Lung (tissue), 13 donors: ENCODE results near the gene LRRC10. TPM values are rescaled to one million over a fixed set of nuclear protein-coding genes. Genes with fewer than 3 reads are reported as not detected.

Experiments
- ATAC-seq: fragments of 200-7000 bp; cut with Tn5 transposase; one replicate; pipeline ENCODE4 v1.9.1; 2020; ENCODE audit warnings: moderate number of reproducible peaks; ENCODE audit not compliant: insufficient read depth, low FRiP score
- DNase-seq, 3 donors: peaks; one replicate each; pipeline ENCODE4 v3.0.0-alpha.2; 2013 to 2017
- H3K27ac ChIP-seq, 2 donors: one replicate each; pipeline ENCODE4 v1.5.1; 2013; ENCODE audit warnings: mild to moderate bottlenecking in 2 of 2, moderate library complexity in 2 of 2, control low read depth in 1 of 2, inconsistent platforms in 1 of 2, low read depth in 1 of 2, low read length in 1 of 2
- H3K27me3 ChIP-seq, 3 donors: one replicate each; pipeline ENCODE4 v1.5.1; 2013; ENCODE audit warnings: low read length in 2 of 3; ENCODE audit not compliant: control insufficient read depth in 3 of 3, insufficient read depth in 3 of 3
- H3K36me3 ChIP-seq, 4 donors: one replicate each; pipeline ENCODE4 v1.5.1; 2013; ENCODE audit warnings: low read length in 4 of 4, mild to moderate bottlenecking in 1 of 4, moderate library complexity in 1 of 4; ENCODE audit not compliant: control insufficient read depth in 4 of 4, insufficient read depth in 4 of 4
- H3K4me1 ChIP-seq, 5 donors: one replicate each; pipeline ENCODE4 v1.5.1; 2013; ENCODE audit warnings: low read length in 5 of 5, mild to moderate bottlenecking in 2 of 5, moderate library complexity in 1 of 5; ENCODE audit not compliant: control insufficient read depth in 5 of 5, insufficient read depth in 5 of 5
- H3K4me3 ChIP-seq: one replicate; pipeline ENCODE4 v1.5.1; 2013; ENCODE audit warnings: mild to moderate bottlenecking, control low read depth, moderate library complexity
- H3K9ac ChIP-seq, 2 donors: one replicate each; pipeline ENCODE4 v1.5.1; 2013; ENCODE audit warnings: low read length in 2 of 2, control low read depth in 1 of 2; ENCODE audit not compliant: insufficient read depth in 1 of 2
- H3K9me3 ChIP-seq, 4 donors: one replicate each; pipeline ENCODE4 v1.5.1; 2013; ENCODE audit warnings: low read length in 3 of 4, mild to moderate bottlenecking in 1 of 4, moderate library complexity in 1 of 4; ENCODE audit not compliant: control insufficient read depth in 4 of 4, insufficient read depth in 3 of 4
- WGBS, 2 donors: extraction: QIAGEN DNeasy Blood & Tissue Kit; methylation state at CpG; one replicate each; pipeline ENCODE4 v1.1.7; 2013; 5-methylcytosine and 5-hydroxymethylcytosine counted together
- polyA plus RNA-seq, 2 donors: library from polyadenylated mRNA; stranded (reverse); fragments of 200-250 nt; gene quantifications; one replicate each; pipeline ENCODE4 v1.2.1, GENCODE V29; 2013
- small RNA-seq: library from RNA; depleted of rRNA; stranded (forward); fragments of <200 nt; gene quantifications from one replicate; pipeline ENCODE3, GENCODE V24; 2014; ENCODE audit warnings: low replicate concordance
- total RNA-seq, 2 donors: library from RNA; depleted of rRNA in 1 of 2; stranded (reverse); fragments of >200 nt in 1 of 2; gene quantifications; one replicate each; pipeline ENCODE4 v1.2.1, GENCODE V29; 2014 to 2021
- TF ChIP-seq, protein P1 (sequence below): IDR thresholded peaks from 2 replicates; pipeline ENCODE4 v1.5.1; 2012; ENCODE audit warnings: mild to moderate bottlenecking; ENCODE audit errors: control extremely low read depth, extremely low read depth
- donor health status: control.
- donor health status: control.
- donor health status: Bipolar disorder and iron deficiency.
- donor health status: healthy.
- donor health status: DM: yes; HTN: yes; CAD: no.

LRRC10 gene
- total and polyA plus RNA-seq, 4 donors: 0.40 TPM; not detected in 3

DNA sequence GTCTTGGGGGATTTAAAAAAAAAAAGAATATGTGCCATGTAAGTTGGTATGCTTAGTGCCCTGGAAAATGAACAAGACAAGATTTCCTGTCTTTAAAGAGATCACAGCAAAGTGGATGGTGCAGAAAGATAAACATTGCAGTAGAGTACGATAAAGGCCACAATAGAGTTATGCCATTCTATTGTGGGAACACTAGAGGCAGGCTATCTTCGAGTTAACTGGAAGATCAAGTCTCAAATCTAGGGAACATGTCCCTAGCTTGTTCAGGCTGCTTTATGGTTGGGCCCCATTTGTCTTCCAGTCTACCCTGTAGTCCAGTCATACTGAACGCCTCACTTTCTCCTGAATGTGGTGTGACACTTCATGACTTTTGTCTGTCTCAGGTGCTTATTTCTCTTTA lies 44.1 kb downstream of the LRRC10 start:
- Histone ChIP-seq H3K4me1 (no peaks in the 10 kb centered on the region), H3K27ac (no peak overlapping the region), H3K4me3 (no peak overlapping the region), H3K9me3 (no peaks in the 10 kb centered on the region), H3K36me3 (peaks cover 3 to 30% (median 12%) of the 10 kb centered on the region in 4 donors), H3K9ac (no peak overlapping the region), H3K27me3 (no peaks in the 10 kb centered on the region)
- DNase-seq (no peak), ATAC-seq (no peak)
- 68 to 81% methylated on average over 3 of the region's 3 CpGs for WGBS, 2 donors
- TF ChIP-seq, protein P1, sequence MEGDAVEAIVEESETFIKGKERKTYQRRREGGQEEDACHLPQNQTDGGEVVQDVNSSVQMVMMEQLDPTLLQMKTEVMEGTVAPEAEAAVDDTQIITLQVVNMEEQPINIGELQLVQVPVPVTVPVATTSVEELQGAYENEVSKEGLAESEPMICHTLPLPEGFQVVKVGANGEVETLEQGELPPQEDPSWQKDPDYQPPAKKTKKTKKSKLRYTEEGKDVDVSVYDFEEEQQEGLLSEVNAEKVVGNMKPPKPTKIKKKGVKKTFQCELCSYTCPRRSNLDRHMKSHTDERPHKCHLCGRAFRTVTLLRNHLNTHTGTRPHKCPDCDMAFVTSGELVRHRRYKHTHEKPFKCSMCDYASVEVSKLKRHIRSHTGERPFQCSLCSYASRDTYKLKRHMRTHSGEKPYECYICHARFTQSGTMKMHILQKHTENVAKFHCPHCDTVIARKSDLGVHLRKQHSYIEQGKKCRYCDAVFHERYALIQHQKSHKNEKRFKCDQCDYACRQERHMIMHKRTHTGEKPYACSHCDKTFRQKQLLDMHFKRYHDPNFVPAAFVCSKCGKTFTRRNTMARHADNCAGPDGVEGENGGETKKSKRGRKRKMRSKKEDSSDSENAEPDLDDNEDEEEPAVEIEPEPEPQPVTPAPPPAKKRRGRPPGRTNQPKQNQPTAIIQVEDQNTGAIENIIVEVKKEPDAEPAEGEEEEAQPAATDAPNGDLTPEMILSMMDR: no peak

DNA sequence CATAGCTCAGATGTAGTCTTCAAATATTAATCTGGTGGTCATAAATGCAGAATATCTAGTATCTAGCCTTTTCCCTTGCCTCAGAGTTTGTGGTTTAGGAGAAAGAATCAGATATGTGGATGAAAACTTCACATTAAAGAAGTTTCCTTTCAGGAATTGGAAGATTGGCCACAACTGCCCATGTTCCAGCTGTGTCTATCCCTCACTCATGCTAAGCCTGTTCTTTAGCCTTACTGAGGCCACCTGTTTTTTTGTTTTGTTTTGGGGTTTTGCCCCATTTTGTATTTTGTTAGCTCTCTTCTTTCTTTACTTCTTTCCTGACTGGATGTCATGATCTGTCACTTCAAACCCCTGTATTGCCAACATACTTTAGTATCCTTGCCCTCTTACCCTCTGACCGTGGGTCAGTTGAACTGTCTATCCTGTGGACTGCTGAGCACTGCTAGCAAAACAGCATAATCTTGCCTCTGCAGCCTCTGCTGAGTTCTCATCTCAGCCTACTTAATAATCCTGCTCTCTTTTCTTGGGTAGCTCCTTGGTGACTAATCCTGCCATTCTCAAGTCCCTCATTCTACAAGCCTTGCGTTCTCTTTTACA lies 47.4 kb downstream of the LRRC10 start:
- ATAC-seq (no peak), DNase-seq (no peak)
- H3K9me3 ChIP-seq: no peaks in the 10 kb centered on the region
- no peak overlapping the region for H3K4me3 ChIP-seq
- H3K27ac ChIP-seq: no peak overlapping the region
- peaks cover 3 to 23% (median 10%) of the 10 kb centered on the region in 4 donors for H3K36me3 ChIP-seq
- no peak overlapping the region for H3K9ac ChIP-seq
- peaks cover 0 to 3% (median 0%) of the 10 kb centered on the region in 5 donors for H3K4me1 ChIP-seq
- no peaks in the 10 kb centered on the region for H3K27me3 ChIP-seq
- TF ChIP-seq, protein P1: no peak
- 95 to 96% methylated on average over 2 of the region's 2 CpGs for WGBS, 2 donors

Small RNA genes within 50 kb of the gene (small RNA-seq; reads per million reads assigned to genes)
- 2.9 reads per million, percentile 93 among the genes with 10 or more reads in this experiment for gene MIR3913-1

Other genes starting within 250 kb of the LRRC10 start
- 10 to 100 TPM; 31.5 to 66.7 TPM for gene FRS2, start 140.5 kb downstream of the LRRC10 start, total RNA-seq
- 1 to 10 TPM; 4.7 to 8.6 TPM for gene FRS2, start 140.5 kb downstream of the LRRC10 start, polyA plus RNA-seq
- 100 to 1,000 TPM; 115 to 122 TPM for gene CCT2, start 25.4 kb downstream of the LRRC10 start, total RNA-seq
- gene CCT2, start 25.4 kb downstream of the LRRC10 start, polyA plus RNA-seq: 100 to 1,000 TPM in 1 of 2 donors, 10 to 100 TPM in 1; 80.3 to 113 TPM
- gene BEST3, start 88.4 kb upstream of the LRRC10 start, total RNA-seq: under 1 TPM; 0.20 to 0.52 TPM
- gene BEST3, start 88.4 kb upstream of the LRRC10 start, polyA plus RNA-seq: under 1 TPM in 1 of 2 donors, not detected in 1; 0.03 TPM
- gene RAB3IP, start 128.0 kb upstream of the LRRC10 start, total RNA-seq: 10 to 100 TPM; 32.0 to 77.0 TPM
- 10 to 100 TPM; 13.2 to 29.0 TPM for gene RAB3IP, start 128.0 kb upstream of the LRRC10 start, polyA plus RNA-seq
- gene MYRFL, start 214.3 kb upstream of the LRRC10 start, total RNA-seq: 1 to 10 TPM in 1 of 2 donors, under 1 TPM in 1; 0.15 to 1.9 TPM
- under 1 TPM; 0.03 to 0.14 TPM for gene MYRFL, start 214.3 kb upstream of the LRRC10 start, polyA plus RNA-seq